Measurements from ENCODE around the gene GBX1.

- TF ChIP-seq POLR2AphosphoS5 (IDR thresholded peaks at IDR 0.05; ENCODE audit: insufficient read depth, low read depth, low read length) (no peak), CTCF (IDR thresholded peaks at IDR 0.05; ENCODE audit: extremely low read depth in 1 of 2, insufficient read depth in 1 of 2, low read depth in 1 of 2, low read length in 2 of 2) (no peak), POLR2A (IDR thresholded peaks at IDR 0.05; ENCODE audit: low read depth, low read length) (no peak)
Observed at GRCh38 chr7:151125846-151126481, 41.5 kb downstream of the GBX1 start.

Measured in endothelial cell of umbilical vein (primary cell).